ENCODE results near the gene EPHA6. TPM values are rescaled to one million over a fixed set of nuclear protein-coding genes. Genes with fewer than 3 reads are reported as not detected.

EPHA6 gene
- total RNA-seq, 4 donors from 2014 or later: 0.94 to 1.8 (median 1.00) TPM

DNA sequence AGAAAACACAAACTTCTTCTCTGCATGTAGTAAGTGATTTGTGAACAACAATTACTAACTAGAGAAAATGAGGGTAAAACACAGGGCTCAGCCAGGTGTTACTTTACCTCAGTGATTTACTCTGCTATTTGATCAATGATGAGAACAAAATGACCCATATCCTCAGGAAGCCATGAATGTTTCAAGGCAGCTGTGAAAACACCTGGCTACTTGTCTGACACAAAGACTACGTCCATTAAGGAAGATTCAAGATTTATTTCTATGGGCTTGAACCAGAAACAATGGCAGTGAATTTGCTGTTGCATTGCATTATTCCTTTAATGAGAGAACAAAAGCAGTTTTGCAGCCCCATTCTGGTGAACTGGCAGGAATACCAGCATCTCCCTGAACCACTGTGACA, 575.5 kb downstream of the EPHA6 start:
- TF ChIP-seq, protein P1, sequence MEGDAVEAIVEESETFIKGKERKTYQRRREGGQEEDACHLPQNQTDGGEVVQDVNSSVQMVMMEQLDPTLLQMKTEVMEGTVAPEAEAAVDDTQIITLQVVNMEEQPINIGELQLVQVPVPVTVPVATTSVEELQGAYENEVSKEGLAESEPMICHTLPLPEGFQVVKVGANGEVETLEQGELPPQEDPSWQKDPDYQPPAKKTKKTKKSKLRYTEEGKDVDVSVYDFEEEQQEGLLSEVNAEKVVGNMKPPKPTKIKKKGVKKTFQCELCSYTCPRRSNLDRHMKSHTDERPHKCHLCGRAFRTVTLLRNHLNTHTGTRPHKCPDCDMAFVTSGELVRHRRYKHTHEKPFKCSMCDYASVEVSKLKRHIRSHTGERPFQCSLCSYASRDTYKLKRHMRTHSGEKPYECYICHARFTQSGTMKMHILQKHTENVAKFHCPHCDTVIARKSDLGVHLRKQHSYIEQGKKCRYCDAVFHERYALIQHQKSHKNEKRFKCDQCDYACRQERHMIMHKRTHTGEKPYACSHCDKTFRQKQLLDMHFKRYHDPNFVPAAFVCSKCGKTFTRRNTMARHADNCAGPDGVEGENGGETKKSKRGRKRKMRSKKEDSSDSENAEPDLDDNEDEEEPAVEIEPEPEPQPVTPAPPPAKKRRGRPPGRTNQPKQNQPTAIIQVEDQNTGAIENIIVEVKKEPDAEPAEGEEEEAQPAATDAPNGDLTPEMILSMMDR (IDR thresholded peaks at IDR 0.05; ENCODE audit: low read depth): no peak

DNA sequence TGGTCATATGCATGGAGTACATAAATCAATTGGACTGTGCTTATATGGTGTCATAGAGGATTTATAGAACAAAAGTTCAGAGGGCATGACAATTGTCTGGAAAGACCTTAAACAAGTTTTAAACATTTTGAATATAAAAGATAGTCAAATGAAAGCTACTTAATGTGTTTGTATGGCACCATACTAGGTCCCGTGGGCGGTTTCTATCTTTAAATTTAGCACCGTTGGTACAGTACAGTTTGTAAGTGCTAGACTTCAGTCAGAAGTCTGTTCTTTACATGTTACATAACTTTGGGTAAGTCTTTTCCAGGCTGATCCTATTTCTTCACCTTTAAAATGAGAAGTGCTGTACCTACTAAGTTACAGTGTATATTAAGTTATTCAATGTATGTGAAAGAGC, 576.8 kb downstream of the EPHA6 start:
- TF ChIP-seq, protein P1 (IDR thresholded peaks at IDR 0.05; ENCODE audit: low read depth): no peak

DNA sequence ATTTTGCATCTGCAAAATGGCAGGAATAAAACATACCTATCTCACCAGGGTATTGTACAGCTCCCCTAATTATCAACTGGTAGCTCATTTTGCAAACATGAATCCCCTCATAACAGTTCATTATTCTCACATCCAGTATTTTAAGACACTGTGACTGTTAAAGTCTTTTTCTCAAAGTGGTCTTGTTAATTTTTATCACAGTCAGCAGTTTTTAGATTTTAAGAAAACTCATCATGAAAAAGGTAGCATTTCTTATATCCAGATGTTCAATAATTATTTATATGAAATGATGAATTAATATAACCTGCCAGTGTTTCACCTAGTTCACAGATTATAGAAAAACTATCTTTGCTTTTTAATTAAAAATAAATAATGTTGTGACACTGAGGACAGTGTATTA, 595.2 kb downstream of the EPHA6 start:
- TF ChIP-seq, protein P1 (IDR thresholded peaks at IDR 0.05; ENCODE audit: low read depth): no peak

DNA sequence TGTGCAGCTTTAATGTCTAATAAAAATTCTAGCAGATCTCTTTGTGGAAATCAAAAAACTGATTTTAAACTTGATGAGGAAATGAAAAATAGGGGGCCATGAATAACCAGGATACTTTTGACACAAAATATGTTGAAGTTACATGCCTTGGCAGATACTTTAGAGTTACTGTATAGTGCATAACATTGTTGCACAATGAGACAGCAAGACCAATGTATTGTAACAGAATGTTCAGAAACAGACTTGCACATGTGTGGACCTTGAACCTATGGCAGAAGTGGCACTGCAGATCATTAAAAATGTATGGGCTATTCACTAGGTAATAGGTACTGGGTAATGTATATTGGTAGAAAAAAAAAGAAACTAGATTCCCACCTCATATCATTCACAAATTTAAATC, 607.2 kb downstream of the EPHA6 start:
- TF ChIP-seq, protein P1 (IDR thresholded peaks at IDR 0.05; ENCODE audit: low read depth): no peak

DNA sequence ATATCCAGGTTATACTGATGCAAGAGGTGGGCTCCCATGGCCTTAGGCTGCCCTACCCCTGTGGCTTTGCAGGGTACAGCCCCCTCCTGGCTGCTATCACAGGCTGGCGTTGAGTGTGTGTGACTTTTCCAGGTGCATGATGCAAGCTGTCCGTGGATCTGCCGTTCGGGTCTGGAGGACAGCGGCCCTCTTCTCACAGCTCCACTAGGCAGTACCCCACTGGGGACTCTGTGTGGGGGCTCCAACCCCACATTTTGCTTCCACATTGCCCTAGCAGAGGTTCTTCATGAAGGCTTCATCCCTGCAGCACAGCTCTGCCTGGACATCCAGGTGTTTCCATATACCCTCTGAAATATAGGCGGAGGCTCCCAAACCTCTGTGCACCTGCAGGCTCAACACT, 610.6 kb downstream of the EPHA6 start:
- TF ChIP-seq, protein P1 (IDR thresholded peaks at IDR 0.05; ENCODE audit: low read depth): no peak

DNA sequence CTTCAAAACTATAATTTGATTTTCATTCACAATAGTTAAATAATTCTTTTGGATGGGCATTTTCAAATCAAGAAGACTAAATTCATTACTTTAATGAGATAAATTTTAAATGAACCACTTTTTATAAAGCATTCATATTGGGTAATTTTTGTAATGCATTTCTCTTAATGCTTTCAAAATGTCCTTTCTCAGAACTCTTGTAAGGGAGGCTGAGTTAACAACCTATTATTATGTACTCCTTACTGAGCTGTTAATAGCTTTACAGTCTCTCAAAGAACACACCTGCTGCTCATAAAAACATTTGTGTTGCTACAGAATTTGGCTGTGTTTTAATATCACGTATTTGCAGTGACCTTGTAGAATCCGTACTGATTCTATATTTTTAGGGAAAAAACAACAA, 616.2 kb downstream of the EPHA6 start:
- TF ChIP-seq, protein P1 (IDR thresholded peaks at IDR 0.05; ENCODE audit: low read depth): no peak

DNA sequence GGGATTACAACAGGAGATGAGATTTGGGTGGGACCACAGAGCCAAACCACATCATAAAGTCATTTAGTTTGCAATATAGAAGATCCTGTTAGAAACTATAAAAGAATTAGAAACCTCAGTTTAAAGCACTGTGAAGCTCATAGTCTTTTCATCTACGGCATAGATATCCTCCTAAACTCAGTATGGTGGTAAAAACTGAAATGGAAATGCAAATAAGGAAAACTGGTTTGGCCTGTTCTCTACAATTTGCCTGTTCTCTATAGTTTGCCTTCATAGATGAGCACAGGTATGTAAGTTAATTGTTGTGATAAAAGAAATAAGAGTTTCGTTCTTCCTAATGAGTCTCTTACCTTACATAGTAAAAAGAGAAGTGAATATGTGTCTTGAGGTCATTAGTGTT, 618.5 kb downstream of the EPHA6 start:
- TF ChIP-seq, protein P1 (IDR thresholded peaks at IDR 0.05; ENCODE audit: low read depth): no peak
